Caco-2 (cell line): ENCODE data around the gene TMEM37. TPM values are rescaled to one million over a fixed set of nuclear protein-coding genes. Genes with fewer than 3 reads are reported as not detected.

Experiments
- BruUV-seq: library from RNA; stranded (reverse); fragments of 400-500 nt; replicated peaks from 2 replicates; lab custom pipeline; 2021; lab: Mats Ljungman, UMichigan
- CTCF ChIA-PET: fragments of 300-600 bp; sonication (Branson Sonifier 250); formaldehyde crosslinking; loops from one replicate; lab custom pipeline; 2022; ENCODE audit warnings: antibody characterized with exemption; lab: Charles Lee
- POLR2A ChIA-PET: fragments of 300-600 bp; sonication (Branson Sonifier 250); formaldehyde crosslinking; loops from one replicate; lab custom pipeline; 2022; ENCODE audit warnings: antibody characterized with exemption; lab: Charles Lee
- DNase-seq, 2 experiments: peaks; one replicate each; pipeline versions ENCODE4 v3.0.0 to v3.0.0-alpha.2; 2020 to 2022
- H3K27me3 ChIP-seq: replicated peaks from 2 replicates; pipeline ENCODE4 v1.6.0; 2011; ENCODE audit warnings: low read length; ENCODE audit not compliant: control insufficient read depth, insufficient read depth
- H3K36me3 ChIP-seq: 2 replicates; pipeline ENCODE4 v1.5.1; 2011; ENCODE audit warnings: low read length; ENCODE audit not compliant: control insufficient read depth, insufficient read depth
- H3K4me1 ChIP-seq: fragments of 250-450 bp; sonication (Bioruptor Pico); 2 replicates; pipeline ENCODE4 v1.5.1; 2020; ENCODE audit warnings: mild to moderate bottlenecking
- H3K4me3 ChIP-seq: 2 replicates; pipeline ENCODE4 v1.5.1; 2011; ENCODE audit warnings: low read depth, mild to moderate bottlenecking, control low read depth, low read length
- H3K9me3 ChIP-seq: fragments of 250-450 bp; sonication (Bioruptor Pico); 2 replicates; pipeline ENCODE4 v1.5.1; 2020; ENCODE audit warnings: mild to moderate bottlenecking, moderate library complexity
- H3K27ac Mint-ChIP-seq: one replicate; pipeline ENCODE4 v1.8.0; 2022; ENCODE audit warnings: mixed read lengths; ENCODE audit not compliant: unreplicated experiment
- H3K27me3 Mint-ChIP-seq: one replicate; pipeline ENCODE4 v1.8.0; 2022; ENCODE audit warnings: mixed read lengths; ENCODE audit not compliant: insufficient read depth, unreplicated experiment
- H3K36me3 Mint-ChIP-seq: one replicate; pipeline ENCODE4 v1.8.0; 2022; ENCODE audit warnings: mild to moderate bottlenecking, mixed read lengths; ENCODE audit not compliant: insufficient read depth, unreplicated experiment
- H3K4me1 Mint-ChIP-seq: one replicate; pipeline ENCODE4 v1.8.0; 2022; ENCODE audit warnings: low read depth, mixed read lengths; ENCODE audit not compliant: unreplicated experiment
- H3K4me3 Mint-ChIP-seq: one replicate; pipeline ENCODE4 v1.8.0; 2022; ENCODE audit warnings: mild to moderate bottlenecking, moderate library complexity, mixed read lengths; ENCODE audit not compliant: unreplicated experiment
- H3K9me3 Mint-ChIP-seq: one replicate; pipeline ENCODE4 v1.8.0; 2022; ENCODE audit warnings: mixed read lengths; ENCODE audit not compliant: unreplicated experiment
- intact Hi-C: fragments of 100-400 bp; cut with micrococcal nuclease; formaldehyde crosslinking; loops from one replicate; pipeline ENCODE4 v1.10.0; 2022; ENCODE audit not compliant: unreplicated experiment
- total RNA-seq: library from RNA; stranded (reverse); gene quantifications from 2 replicates; pipeline ENCODE4 v1.2.3, GENCODE V29; 2022
- TF ChIP-seq, protein P1 (sequence below), 2 experiments: fragments of 200-600 bp in 1 of 2; IDR thresholded peaks; 1 replicate in 1 of 2; 2 replicates in 1 of 2; pipeline versions ENCODE4 v1.5.1 to v1.8.0; 2011 to 2022; ENCODE audit warnings: antibody characterized with exemption in 1 of 2, control low read depth in 1 of 2, inconsistent platforms in 1 of 2, low read depth in 1 of 2, low read length in 1 of 2, mild to moderate bottlenecking in 1 of 2, moderate library complexity in 1 of 2; ENCODE audit not compliant: insufficient read depth in 1 of 2, severe bottlenecking in 1 of 2, unreplicated experiment in 1 of 2

Gene TMEM37
- total RNA-seq, 1 experiment from 2014 or later: 15.8 TPM

DNA sequence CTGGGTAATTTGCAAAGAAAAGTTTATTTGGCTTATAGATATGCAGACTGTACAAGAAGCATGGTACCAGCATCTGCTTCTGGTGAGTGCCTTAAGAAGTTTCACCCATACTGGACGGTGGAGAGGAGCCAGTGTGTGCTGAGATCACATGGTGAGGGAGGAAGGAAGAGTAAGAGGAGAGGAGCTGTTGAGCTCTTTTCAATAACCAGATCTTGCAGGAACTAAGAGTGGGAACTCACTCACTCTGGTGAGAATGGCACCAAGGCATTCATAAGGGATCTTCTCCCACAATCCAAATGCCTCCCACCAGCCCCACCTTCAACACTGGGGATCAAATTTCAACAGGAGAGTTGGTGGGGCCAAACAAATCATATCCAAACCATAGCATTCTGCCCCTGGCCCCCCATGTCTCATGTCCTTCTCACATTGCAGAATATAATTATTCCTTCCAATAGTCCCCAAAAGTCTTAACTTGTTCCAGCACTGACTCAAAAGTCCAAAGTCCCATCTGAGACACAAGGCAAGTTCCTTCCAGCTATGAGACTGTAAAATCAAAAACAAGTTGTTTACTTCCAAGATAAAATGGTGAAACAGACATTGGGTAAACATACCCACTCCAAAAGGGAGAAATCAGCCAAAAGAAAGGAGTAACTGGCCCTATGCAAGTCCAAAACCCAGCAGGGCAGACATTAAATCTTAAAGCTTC is 11.7 kb upstream of the TMEM37 start:
- DNase-seq: peak in 1 of 2 experiments; percentile 7
- Histone ChIP-seq H3K9me3 (peaks cover 10% of the 10 kb centered on the region; the same call in 1 of the 2 replicates), H3K4me3 (no peak overlapping the region), H3K36me3 (no peaks in the 10 kb centered on the region), H3K27me3 (no peaks in the 10 kb centered on the region), H3K4me1 (peaks cover 7% of the 10 kb centered on the region)
- intact Hi-C loops: no loop called here
- TF ChIP-seq, protein P1, sequence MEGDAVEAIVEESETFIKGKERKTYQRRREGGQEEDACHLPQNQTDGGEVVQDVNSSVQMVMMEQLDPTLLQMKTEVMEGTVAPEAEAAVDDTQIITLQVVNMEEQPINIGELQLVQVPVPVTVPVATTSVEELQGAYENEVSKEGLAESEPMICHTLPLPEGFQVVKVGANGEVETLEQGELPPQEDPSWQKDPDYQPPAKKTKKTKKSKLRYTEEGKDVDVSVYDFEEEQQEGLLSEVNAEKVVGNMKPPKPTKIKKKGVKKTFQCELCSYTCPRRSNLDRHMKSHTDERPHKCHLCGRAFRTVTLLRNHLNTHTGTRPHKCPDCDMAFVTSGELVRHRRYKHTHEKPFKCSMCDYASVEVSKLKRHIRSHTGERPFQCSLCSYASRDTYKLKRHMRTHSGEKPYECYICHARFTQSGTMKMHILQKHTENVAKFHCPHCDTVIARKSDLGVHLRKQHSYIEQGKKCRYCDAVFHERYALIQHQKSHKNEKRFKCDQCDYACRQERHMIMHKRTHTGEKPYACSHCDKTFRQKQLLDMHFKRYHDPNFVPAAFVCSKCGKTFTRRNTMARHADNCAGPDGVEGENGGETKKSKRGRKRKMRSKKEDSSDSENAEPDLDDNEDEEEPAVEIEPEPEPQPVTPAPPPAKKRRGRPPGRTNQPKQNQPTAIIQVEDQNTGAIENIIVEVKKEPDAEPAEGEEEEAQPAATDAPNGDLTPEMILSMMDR (IDR thresholded peaks at IDR 0.05; ENCODE audit: insufficient read depth in 1 of 2, low read depth in 1 of 2, low read length in 1 of 2, severe bottlenecking in 1 of 2, unreplicated experiment in 1 of 2): no peak
- Mint-ChIP-seq H3K9me3 (peaks cover 20% of the 10 kb centered on the region), H3K4me3 (no peak overlapping the region), H3K4me1 (peaks cover 1% of the 10 kb centered on the region), H3K36me3 (no peaks in the 10 kb centered on the region), H3K27me3 (no peaks in the 10 kb centered on the region), H3K27ac (no peak overlapping the region)
- CTCF ChIA-PET: no interaction called here
- POLR2A ChIA-PET: interaction anchor here (0.6 kb wide), 1 partner anchor 12 kb away, joined by 5 read pairs; the partner anchor contains the start of gene TMEM37
- no TSS peak for BruUV-seq

DNA sequence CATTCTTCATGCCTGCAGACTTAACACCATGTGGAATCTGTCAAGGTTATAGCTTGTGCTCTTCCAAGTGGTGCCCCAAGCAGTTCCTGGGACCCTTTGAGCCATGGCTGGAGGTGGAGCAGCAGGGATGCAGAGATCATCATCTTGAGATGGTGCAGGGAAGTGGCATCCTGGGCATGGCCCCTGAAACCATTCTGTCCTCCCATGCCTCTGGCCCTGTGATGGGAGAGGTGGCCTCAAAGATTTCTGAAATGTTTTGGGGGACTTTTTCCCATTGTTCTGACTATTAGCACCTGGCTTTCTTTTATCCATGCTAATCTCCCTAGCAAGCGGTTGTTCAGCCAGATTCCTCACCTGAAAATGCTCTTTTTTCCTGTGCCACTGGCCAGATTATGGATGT is 10.3 kb upstream of the TMEM37 start:
- TF ChIP-seq, protein P1 (IDR thresholded peaks at IDR 0.05; ENCODE audit: insufficient read depth in 1 of 2, low read depth in 1 of 2, low read length in 1 of 2, severe bottlenecking in 1 of 2, unreplicated experiment in 1 of 2): no peak

DNA sequence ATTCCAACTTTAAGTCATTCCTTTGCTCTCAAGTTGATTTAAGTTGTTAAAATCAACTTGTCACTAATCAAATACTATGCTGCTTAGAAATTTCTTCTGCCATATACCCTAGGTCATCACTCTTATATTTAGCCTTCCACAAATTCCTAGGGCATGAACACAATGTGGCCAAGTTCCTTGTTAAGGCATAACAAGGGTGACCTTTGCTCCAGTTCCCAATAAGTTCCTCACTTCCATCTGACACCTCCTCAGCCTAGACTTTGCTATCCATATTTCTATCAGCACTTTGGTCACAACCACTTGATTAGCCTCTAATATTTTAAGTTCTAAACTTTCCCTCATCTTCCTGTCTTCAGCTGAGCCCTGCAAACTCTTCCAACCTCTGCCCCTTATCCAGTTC is 9.9 kb upstream of the TMEM37 start:
- DNase-seq: no peak
- CTCF ChIA-PET: no interaction called here
- BruUV-seq: no TSS peak
- H3K4me1 Mint-ChIP-seq: peaks cover 16% of the 10 kb centered on the region
- Histone ChIP-seq H3K36me3 (no peaks in the 10 kb centered on the region), H3K9me3 (peaks cover 10% of the 10 kb centered on the region; the same call in 1 of the 2 replicates), H3K27me3 (no peaks in the 10 kb centered on the region), H3K4me3 (no peak overlapping the region), H3K4me1 (peaks cover 23% of the 10 kb centered on the region)
- TF ChIP-seq, protein P1 (IDR thresholded peaks at IDR 0.05; ENCODE audit: insufficient read depth in 1 of 2, low read depth in 1 of 2, low read length in 1 of 2, severe bottlenecking in 1 of 2, unreplicated experiment in 1 of 2): no peak
- peaks cover 13% of the 10 kb centered on the region for H3K9me3 Mint-ChIP-seq
- no peaks in the 10 kb centered on the region for H3K36me3 Mint-ChIP-seq
- POLR2A ChIA-PET: no interaction called here
- H3K27ac Mint-ChIP-seq: no peak overlapping the region
- no peaks in the 10 kb centered on the region for H3K27me3 Mint-ChIP-seq
- H3K4me3 Mint-ChIP-seq: no peak overlapping the region
- intact Hi-C loops: no loop called here

More for the DNA sequence above, 10.3 kb upstream of the TMEM37 start:
- Mint-ChIP-seq H3K27me3 (no peaks in the 10 kb centered on the region), H3K4me1 (peaks cover 12% of the 10 kb centered on the region), H3K36me3 (no peaks in the 10 kb centered on the region), H3K27ac (no peak overlapping the region), H3K4me3 (no peak overlapping the region), H3K9me3 (peaks cover 13% of the 10 kb centered on the region)
- CTCF ChIA-PET: no interaction called here
- intact Hi-C loops: no loop called here
- Histone ChIP-seq H3K27me3 (no peaks in the 10 kb centered on the region), H3K4me1 (peaks cover 18% of the 10 kb centered on the region), H3K4me3 (no peak overlapping the region), H3K9me3 (peaks cover 10% of the 10 kb centered on the region; the same call in 1 of the 2 replicates), H3K36me3 (no peaks in the 10 kb centered on the region)
- POLR2A ChIA-PET: no interaction called here
- no TSS peak for BruUV-seq
- peak in 1 of 2 experiments; percentile 2 for DNase-seq
